IMR-90 (cell line): ENCODE measurements around the gene GCSAM. TPM values are rescaled to one million over a fixed set of nuclear protein-coding genes. Genes with fewer than 3 reads are reported as not detected.

Experiments used
- ATAC-seq: fragments of 200-7000 bp; cut with Tn5 transposase; 2 replicates; pipeline ENCODE4 v1.9.1; 2020; ENCODE audit warnings: low read depth, mild to moderate bottlenecking, moderate library complexity
- BruUV-seq: library from RNA; stranded (reverse); fragments of 400-500 nt; replicated peaks from 2 replicates; lab custom pipeline; 2021; lab: Mats Ljungman, UMichigan
- CTCF ChIA-PET: fragments of 300-600 bp; formaldehyde crosslinking; extraction: SDS; loops from one replicate; lab custom pipeline; 2021; ENCODE audit warnings: antibody characterized with exemption; lab: Yijun Ruan, JAX
- POLR2A ChIA-PET: fragments of 300-600 bp; sonication (Branson Sonifier 250); formaldehyde crosslinking; loops from one replicate; lab custom pipeline; 2022; ENCODE audit warnings: antibody characterized with exemption; ENCODE audit not compliant: unreplicated experiment; lab: Charles Lee
- DNase-seq: peaks from one replicate; pipeline ENCODE4 v3.0.0; 2013
- H2AFZ ChIP-seq: replicated peaks from 2 replicates; pipeline ENCODE3; 2013; ENCODE audit warnings: low read length, mild to moderate bottlenecking; ENCODE audit not compliant: poor library complexity
- H2AK5ac ChIP-seq: 2 replicates; pipeline ENCODE4 v1.6.1; 2013; ENCODE audit warnings: low read depth, low read length, inconsistent platforms
- H2AK9ac ChIP-seq: replicated peaks from 2 replicates; pipeline ENCODE3; 2013; ENCODE audit warnings: mild to moderate bottlenecking, low read depth, low read length, moderate library complexity; ENCODE audit not compliant: poor library complexity
- H2BK120ac ChIP-seq: 2 replicates; pipeline ENCODE4 v1.6.1; 2013; ENCODE audit warnings: low read depth, low read length, inconsistent platforms
- H2BK15ac ChIP-seq: 3 replicates; pipeline ENCODE4 v1.6.1; 2013; ENCODE audit warnings: low read depth, low read length, inconsistent platforms
- H2BK20ac ChIP-seq: 2 replicates; pipeline ENCODE4 v1.6.1; 2013; ENCODE audit warnings: low read depth, mild to moderate bottlenecking, inconsistent platforms, low read length, moderate library complexity
- H2BK5ac ChIP-seq: 2 replicates; pipeline ENCODE4 v1.6.1; 2013; ENCODE audit warnings: mild to moderate bottlenecking, low read depth, low read length, inconsistent platforms; ENCODE audit not compliant: poor library complexity, severe bottlenecking
- H3K14ac ChIP-seq: replicated peaks from 2 replicates; pipeline ENCODE4 v1.6.1; 2013; ENCODE audit warnings: low read depth, low read length, inconsistent platforms
- H3K18ac ChIP-seq: 2 replicates; pipeline ENCODE4 v1.6.1; 2013; ENCODE audit warnings: low read depth, low read length, control low read depth
- H3K23ac ChIP-seq: 2 replicates; pipeline ENCODE4 v1.6.1; 2013; ENCODE audit warnings: low read depth, low read length, inconsistent platforms
- H3K27ac ChIP-seq: 2 replicates; pipeline ENCODE4 v1.5.1; 2013; ENCODE audit warnings: mild to moderate bottlenecking, control low read depth, low read length; ENCODE audit not compliant: insufficient read depth
- H3K27me3 ChIP-seq: 2 replicates; pipeline ENCODE4 v1.6.1; 2013; ENCODE audit warnings: low read length; ENCODE audit not compliant: control insufficient read depth, insufficient read depth
- H3K36me3 ChIP-seq: 2 replicates; pipeline ENCODE4 v1.6.1; 2013; ENCODE audit warnings: low read length, mixed read lengths; ENCODE audit not compliant: control insufficient read depth, insufficient read depth
- H3K4ac ChIP-seq: 2 replicates; pipeline ENCODE4 v1.6.1; 2013; ENCODE audit warnings: low read depth, low read length, inconsistent platforms
- H3K4me1 ChIP-seq: 2 replicates; pipeline ENCODE4 v1.6.1; 2013; ENCODE audit warnings: low read length, mixed read lengths; ENCODE audit not compliant: control insufficient read depth, insufficient read depth
- H3K4me2 ChIP-seq: 2 replicates; pipeline ENCODE4 v1.6.1; 2013; ENCODE audit warnings: low read depth, mild to moderate bottlenecking, control low read depth, low read length, moderate library complexity
- H3K4me3 ChIP-seq: 2 replicates; pipeline ENCODE4 v1.5.1; 2013; ENCODE audit warnings: low read depth, mild to moderate bottlenecking, control low read depth, low read length, moderate library complexity; ENCODE audit not compliant: insufficient read depth
- H3K56ac ChIP-seq: 2 replicates; pipeline ENCODE4 v1.6.1; 2013; ENCODE audit warnings: low read length, inconsistent platforms; ENCODE audit not compliant: insufficient read depth; ENCODE audit errors: extremely low read depth
- H3K79me1 ChIP-seq, 2 experiments: 2 replicates each; pipeline ENCODE4 v1.6.1; 2013; ENCODE audit warnings: low read length in 2 of 2, inconsistent platforms in 1 of 2, low read depth in 1 of 2
- H3K9ac ChIP-seq: 2 replicates; pipeline ENCODE4 v1.6.1; 2013; ENCODE audit warnings: low read depth, low read length, control low read depth
- H3K9me1 ChIP-seq: 2 replicates; pipeline ENCODE4 v1.6.1; 2013; ENCODE audit warnings: low read length, inconsistent platforms; ENCODE audit not compliant: insufficient read depth
- H3K9me3 ChIP-seq: 2 replicates; pipeline ENCODE4 v1.6.1; 2013; ENCODE audit warnings: low read length; ENCODE audit not compliant: control insufficient read depth, insufficient read depth
- H4K20me1 ChIP-seq: 2 replicates; pipeline ENCODE4 v1.6.1; 2013; ENCODE audit warnings: low read length, inconsistent platforms; ENCODE audit not compliant: insufficient read depth
- H4K5ac ChIP-seq: 2 replicates; pipeline ENCODE4 v1.6.1; 2013; ENCODE audit warnings: mild to moderate bottlenecking, low read depth, low read length, control low read depth
- H4K8ac ChIP-seq, 2 experiments: 2 replicates each; pipeline ENCODE4 v1.6.1; 2013; ENCODE audit warnings: low read depth in 2 of 2, low read length in 2 of 2, control low read depth in 1 of 2, inconsistent platforms in 1 of 2
- H4K91ac ChIP-seq: 2 replicates; pipeline ENCODE4 v1.6.1; 2013; ENCODE audit warnings: low read depth, low read length, inconsistent platforms; ENCODE audit not compliant: insufficient read depth
- BHLHE40 ChIP-seq: fragments of 150-350 bp; IDR thresholded peaks from 2 replicates; pipeline ENCODE4 v1.6.1; 2016; ENCODE audit warnings: mild to moderate bottlenecking, low read depth, low read length
- CEBPB ChIP-seq: IDR thresholded peaks from 2 replicates; pipeline ENCODE4 v1.6.1; 2012; ENCODE audit warnings: low read depth, low read length, improper control_type of control experiment
- CHD1 ChIP-seq: IDR thresholded peaks from 2 replicates; pipeline ENCODE4 v1.6.1; 2012; ENCODE audit warnings: low read depth, low read length, improper control_type of control experiment
- FOS ChIP-seq: fragments of 150-350 bp; IDR thresholded peaks from 2 replicates; pipeline ENCODE4 v1.6.1; 2016; ENCODE audit warnings: low read depth, low read length
- MAFK ChIP-seq: IDR thresholded peaks from 2 replicates; pipeline ENCODE4 v1.6.1; 2012; ENCODE audit warnings: low read depth, low read length, improper control_type of control experiment
- MAZ ChIP-seq: IDR thresholded peaks from 2 replicates; pipeline ENCODE4 v1.6.1; 2012; ENCODE audit warnings: low read depth, mild to moderate bottlenecking, low read length, improper control_type of control experiment, moderate library complexity, borderline replicate concordance
- MXI1 ChIP-seq: IDR thresholded peaks from 2 replicates; pipeline ENCODE4 v1.6.1; 2012; ENCODE audit warnings: low read depth, mild to moderate bottlenecking, low read length, moderate library complexity, borderline replicate concordance
- NFE2L2 ChIP-seq: fragments of 150-350 bp; IDR thresholded peaks from 2 replicates; pipeline ENCODE4 v1.6.1; 2016; ENCODE audit warnings: low read depth, mild to moderate bottlenecking, low read length
- POLR2A ChIP-seq: IDR thresholded peaks from 2 replicates; pipeline ENCODE4 v1.6.1; 2012; ENCODE audit warnings: mild to moderate bottlenecking, low read depth, low read length
- RAD21 ChIP-seq: IDR thresholded peaks from 2 replicates; pipeline ENCODE4 v1.6.1; 2012; ENCODE audit warnings: low read length, improper control_type of control experiment
- RCOR1 ChIP-seq: IDR thresholded peaks from 2 replicates; pipeline ENCODE4 v1.6.1; 2012; ENCODE audit warnings: mild to moderate bottlenecking, low read length, improper control_type of control experiment; ENCODE audit not compliant: insufficient replicate concordance
- RFX5 ChIP-seq: IDR thresholded peaks from 2 replicates; pipeline ENCODE4 v1.8.0; 2012; ENCODE audit warnings: low read depth, mild to moderate bottlenecking, low read length, moderate library complexity
- SMC3 ChIP-seq: fragments of 150-350 bp; IDR thresholded peaks from 2 replicates; pipeline ENCODE4 v1.6.1; 2016; ENCODE audit warnings: low read depth, mild to moderate bottlenecking, antibody characterized with exemption, low read length, moderate library complexity
- WGBS, 2 experiments: methylation state at CpG; one replicate each; pipeline versions ENCODE4 v1.1.5 to v1.1.7; 2013; ENCODE audit warnings: missing lambda C conversion rate in 2 of 2; ENCODE audit not compliant: insufficient read length in 1 of 2; ENCODE audit errors: extremely low coverage in 2 of 2; 5-methylcytosine and 5-hydroxymethylcytosine counted together
- dilution Hi-C: fragments of 300-500 bp; cut with HindIII; formaldehyde crosslinking; loops from one replicate; pipeline ENCODE4 v1.14.3; 2018; ENCODE audit warnings: low sequenced_read_pairs; ENCODE audit not compliant: unreplicated experiment
- in situ Hi-C: fragments of 300-500 bp; cut with MboI; formaldehyde crosslinking; loops from 3 replicates; pipeline ENCODE4 v1.14.3; 2019; ENCODE audit warnings: low sequenced_read_pairs, inconsistent platforms, mixed read lengths
- intact Hi-C: fragments of 100-400 bp; cut with micrococcal nuclease; formaldehyde crosslinking; loops from 2 replicates; pipeline ENCODE4 v1.10.0; 2022
- polyA plus RNA-seq, 3 experiments: library from polyadenylated mRNA; depleted of rRNA; stranded (reverse); fragments of >200 nt; gene quantifications; 2 replicates each; pipeline ENCODE4 v1.2.3, GENCODE V29; 2012; ENCODE audit warnings: low replicate concordance in 1 of 3
- total RNA-seq: library from RNA; depleted of rRNA; stranded (reverse); fragments of >200 nt; gene quantifications from 2 replicates; pipeline ENCODE4 v1.2.3, GENCODE V29; 2012
- TF ChIP-seq, protein P1 (sequence below): fragments of 150-350 bp; IDR thresholded peaks from 2 replicates; pipeline ENCODE4 v1.6.1; 2017; ENCODE audit warnings: mild to moderate bottlenecking, antibody characterized with exemption, low read length, low read depth
- TF ChIP-seq, protein P2 (sequence below): fragments of 150-350 bp; IDR thresholded peaks from 2 replicates; pipeline ENCODE4 v1.6.1; 2016; ENCODE audit warnings: low read depth, mild to moderate bottlenecking, low read length, moderate library complexity, borderline replicate concordance
- TF ChIP-seq, protein P3 (sequence below): conservative IDR thresholded peaks from 2 replicates; pipeline ENCODE4 v1.5.1; 2012; ENCODE audit warnings: mild to moderate bottlenecking, low read depth, low read length, improper control_type of control experiment

The GCSAM gene
- total and polyA plus RNA-seq, 2 of the 4 experiments (the other 2 are of a cell fraction) = not detected

DNA sequence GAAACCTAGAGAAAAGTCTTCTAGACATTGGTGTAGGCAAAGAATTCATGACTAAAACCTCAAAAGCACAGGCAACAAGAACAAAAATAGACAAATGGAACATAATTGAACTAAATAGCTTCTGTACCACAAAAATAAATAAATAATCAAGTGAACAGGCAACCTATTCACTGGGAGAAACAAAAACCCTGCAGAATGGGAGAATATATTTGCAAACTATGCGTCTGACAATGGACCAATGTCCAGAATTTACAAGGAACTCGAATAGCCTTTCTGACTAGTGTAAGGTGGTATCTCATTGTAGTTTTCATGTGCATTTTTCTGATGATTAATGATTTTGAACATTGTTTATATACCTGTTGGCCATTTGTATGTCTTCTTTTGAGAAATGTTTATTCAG is 37.0 kb upstream of the GCSAM start:
- no peaks in the 10 kb centered on the region for H3K9me3 ChIP-seq
- CTCF ChIA-PET = no interaction called here

More for the DNA sequence above, 37.0 kb upstream of the GCSAM start:
- Histone ChIP-seq H2AK5ac (no peak overlapping the region), H3K4me3 (no peak overlapping the region), H3K14ac (no peak overlapping the region), H3K4me2 (no peak overlapping the region), H2BK5ac (no peak overlapping the region), H3K4ac (no peak overlapping the region), H3K27ac (no peak overlapping the region), H3K79me1 (no peaks in the 10 kb centered on the region), H2BK15ac (no peak overlapping the region), H3K9me1 (no peaks in the 10 kb centered on the region), H3K23ac (no peak overlapping the region), H3K56ac (no peak overlapping the region), H3K9ac (no peak overlapping the region), H4K8ac (no peak overlapping the region), H3K4me1 (no peaks in the 10 kb centered on the region), H2BK20ac (no peak overlapping the region), H4K91ac (no peak overlapping the region), H2AFZ (no peak overlapping the region), H3K27me3 (no peaks in the 10 kb centered on the region), H2BK120ac (no peak overlapping the region), H3K36me3 (no peaks in the 10 kb centered on the region), H4K5ac (no peak overlapping the region), H2AK9ac (no peak overlapping the region), H4K20me1 (no peaks in the 10 kb centered on the region), H3K18ac (no peak overlapping the region)
- in situ Hi-C loops (no loop called here), intact Hi-C loops (no loop called here), dilution Hi-C loops (no loop called here)
- ATAC-seq = no peak
- TF ChIP-seq CHD1 (no peak), MAZ (no peak), MAFK (no peak), RAD21 (no peak), RCOR1 (no peak), POLR2A (no peak), NFE2L2 (no peak), CEBPB (no peak), MXI1 (no peak), FOS (no peak), SMC3 (no peak), RFX5 (no peak), BHLHE40 (no peak)
- TF ChIP-seq, protein P1, sequence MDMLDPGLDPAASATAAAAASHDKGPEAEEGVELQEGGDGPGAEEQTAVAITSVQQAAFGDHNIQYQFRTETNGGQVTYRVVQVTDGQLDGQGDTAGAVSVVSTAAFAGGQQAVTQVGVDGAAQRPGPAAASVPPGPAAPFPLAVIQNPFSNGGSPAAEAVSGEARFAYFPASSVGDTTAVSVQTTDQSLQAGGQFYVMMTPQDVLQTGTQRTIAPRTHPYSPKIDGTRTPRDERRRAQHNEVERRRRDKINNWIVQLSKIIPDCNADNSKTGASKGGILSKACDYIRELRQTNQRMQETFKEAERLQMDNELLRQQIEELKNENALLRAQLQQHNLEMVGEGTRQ = no peak
- TF ChIP-seq, protein P2, sequence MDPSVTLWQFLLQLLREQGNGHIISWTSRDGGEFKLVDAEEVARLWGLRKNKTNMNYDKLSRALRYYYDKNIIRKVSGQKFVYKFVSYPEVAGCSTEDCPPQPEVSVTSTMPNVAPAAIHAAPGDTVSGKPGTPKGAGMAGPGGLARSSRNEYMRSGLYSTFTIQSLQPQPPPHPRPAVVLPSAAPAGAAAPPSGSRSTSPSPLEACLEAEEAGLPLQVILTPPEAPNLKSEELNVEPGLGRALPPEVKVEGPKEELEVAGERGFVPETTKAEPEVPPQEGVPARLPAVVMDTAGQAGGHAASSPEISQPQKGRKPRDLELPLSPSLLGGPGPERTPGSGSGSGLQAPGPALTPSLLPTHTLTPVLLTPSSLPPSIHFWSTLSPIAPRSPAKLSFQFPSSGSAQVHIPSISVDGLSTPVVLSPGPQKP = no peak
- TF ChIP-seq, protein P3, sequence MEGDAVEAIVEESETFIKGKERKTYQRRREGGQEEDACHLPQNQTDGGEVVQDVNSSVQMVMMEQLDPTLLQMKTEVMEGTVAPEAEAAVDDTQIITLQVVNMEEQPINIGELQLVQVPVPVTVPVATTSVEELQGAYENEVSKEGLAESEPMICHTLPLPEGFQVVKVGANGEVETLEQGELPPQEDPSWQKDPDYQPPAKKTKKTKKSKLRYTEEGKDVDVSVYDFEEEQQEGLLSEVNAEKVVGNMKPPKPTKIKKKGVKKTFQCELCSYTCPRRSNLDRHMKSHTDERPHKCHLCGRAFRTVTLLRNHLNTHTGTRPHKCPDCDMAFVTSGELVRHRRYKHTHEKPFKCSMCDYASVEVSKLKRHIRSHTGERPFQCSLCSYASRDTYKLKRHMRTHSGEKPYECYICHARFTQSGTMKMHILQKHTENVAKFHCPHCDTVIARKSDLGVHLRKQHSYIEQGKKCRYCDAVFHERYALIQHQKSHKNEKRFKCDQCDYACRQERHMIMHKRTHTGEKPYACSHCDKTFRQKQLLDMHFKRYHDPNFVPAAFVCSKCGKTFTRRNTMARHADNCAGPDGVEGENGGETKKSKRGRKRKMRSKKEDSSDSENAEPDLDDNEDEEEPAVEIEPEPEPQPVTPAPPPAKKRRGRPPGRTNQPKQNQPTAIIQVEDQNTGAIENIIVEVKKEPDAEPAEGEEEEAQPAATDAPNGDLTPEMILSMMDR = no peak
- no TSS peak for BruUV-seq
- no peak for DNase-seq
- POLR2A ChIA-PET = no interaction called here
- WGBS, 2 experiments = no CpG with 5 or more reads among the region's 2 CpGs
